OCI-LY1 (cell line): ENCODE results near the gene LAIR2.
A peak's percentile ranks its signal among the peaks of the same experiment; 100 is the strongest.

ENCODE experiments used
- CTCF ChIP-seq: fragments of 200-600 bp; sonication (generic), shearing (Covaris generic); IDR thresholded peaks from 2 replicates; pipeline ENCODE4 v1.5.1; 2017; ENCODE audit warnings: mild to moderate bottlenecking, antibody characterized with exemption, low read length, moderate library complexity, mixed read lengths
- EZH2 ChIP-seq: fragments of 200-600 bp; sonication (generic), shearing (Covaris generic); IDR thresholded peaks from 2 replicates; pipeline ENCODE4 v1.8.0; 2017; ENCODE audit warnings: borderline replicate concordance, mixed run types, mild to moderate bottlenecking, antibody characterized with exemption, low read length, moderate library complexity, mixed read lengths

- TF ChIP-seq CTCF: peak; percentile 36
- no peak for TF ChIP-seq EZH2
Measured at GRCh38 chr19:54462655-54463530, 39.7 kb upstream of the LAIR2 start.
